Activated CD4-positive, alpha-beta T cell treated with anti-CD3 and anti-CD28 coated beads, Interleukin-2, amount 50 U/mL, for 16 hours (primary cell): ENCODE results near the gene TRIM33.
"Not testable (repeated sequence)": the region's sequence is repeated elsewhere in the genome, so short reads cannot be mapped to it uniquely, and the experiment has no call there.

ENCODE experiments used
- DNase-seq: peaks from one replicate; pipeline ENCODE4 v3.0.0-alpha.2; 2020

The TRIM33 gene

GRCh38 chr1:114462341-114462740, 48.7 kb downstream of the TRIM33 start:
- DNase-seq, result no peak

GRCh38 chr1:114458237-114458777, 52.7 kb downstream of the TRIM33 start:
- peak; percentile 66 for DNase-seq

GRCh38 chr1:114457675-114458236, 53.2 kb downstream of the TRIM33 start:
- DNase-seq, result no peak

GRCh38 chr1:114456586-114456985, 54.4 kb downstream of the TRIM33 start:
- no peak for DNase-seq

GRCh38 chr1:114455102-114455785, 55.8 kb downstream of the TRIM33 start:
- DNase-seq, result no peak

GRCh38 chr1:114454539-114454938, 56.5 kb downstream of the TRIM33 start:
- DNase-seq, result no peak

- no peak for DNase-seq
These were observed 57.6 kb downstream of the TRIM33 start for GRCh38 chr1:114453361-114453784.

- no peak for DNase-seq
These were observed 62.5 kb downstream of the TRIM33 start for GRCh38 chr1:114448370-114449036.

GRCh38 chr1:114446198-114446597, 64.8 kb downstream of the TRIM33 start:
- DNase-seq, result no peak

GRCh38 chr1:114443226-114443625, 67.8 kb downstream of the TRIM33 start:
- not testable (repeated sequence) for DNase-seq

GRCh38 chr1:114441332-114441731, 69.7 kb downstream of the TRIM33 start:
- no peak for DNase-seq

GRCh38 chr1:114439369-114439768, 71.6 kb downstream of the TRIM33 start:
- DNase-seq, result no peak

GRCh38 chr1:114437812-114438211, 73.2 kb downstream of the TRIM33 start:
- DNase-seq, result no peak

GRCh38 chr1:114436799-114437198, 74.2 kb downstream of the TRIM33 start:
- DNase-seq, result no peak

GRCh38 chr1:114435088-114435715, 75.8 kb downstream of the TRIM33 start:
- no peak for DNase-seq

- DNase-seq, result no peak
These were observed 80.0 kb downstream of the TRIM33 start for GRCh38 chr1:114431026-114431425.

GRCh38 chr1:114428083-114428754, 82.8 kb downstream of the TRIM33 start:
- DNase-seq, result no peak

- no peak for DNase-seq
These were observed 83.4 kb downstream of the TRIM33 start for GRCh38 chr1:114427612-114428011.

GRCh38 chr1:114423455-114423854, 87.5 kb downstream of the TRIM33 start:
- no peak for DNase-seq

- DNase-seq, result not testable (repeated sequence)
These were observed 92.1 kb downstream of the TRIM33 start for GRCh38 chr1:114418948-114419347.

GRCh38 chr1:114397601-114398000, 113.4 kb downstream of the TRIM33 start:
- DNase-seq, result no peak

GRCh38 chr1:114395863-114396262, 115.1 kb downstream of the TRIM33 start:
- no peak for DNase-seq

- peak; percentile 30 for DNase-seq
These were observed 120.0 kb downstream of the TRIM33 start for GRCh38 chr1:114390960-114391359.
